Upper lobe of right lung (tissue), 1 donor: ENCODE measurements around the gene GTF3C6. TPM values are rescaled to one million over a fixed set of nuclear protein-coding genes. Genes with fewer than 3 reads are reported as not detected.

Source experiments
- ATAC-seq: fragments of 200-7000 bp; cut with Tn5 transposase; one replicate; pipeline ENCODE4 v1.9.1; 2020; ENCODE audit warnings: mild to moderate bottlenecking, moderate library complexity
- DNase-seq: peaks from one replicate; pipeline ENCODE4 v3.0.0-alpha.2; 2020
- H3K27ac ChIP-seq: fragments of 200-600 bp; one replicate; pipeline ENCODE4 v1.8.0; 2022
- H3K27me3 ChIP-seq: fragments of 200-600 bp; one replicate; pipeline ENCODE4 v1.8.0; 2022; ENCODE audit warnings: mild to moderate bottlenecking
- H3K36me3 ChIP-seq: fragments of 200-600 bp; one replicate; pipeline ENCODE4 v1.8.0; 2022
- H3K4me1 ChIP-seq: fragments of 200-600 bp; one replicate; pipeline ENCODE4 v1.8.0; 2022
- H3K4me3 ChIP-seq: fragments of 200-600 bp; one replicate; pipeline ENCODE4 v1.8.0; 2022; ENCODE audit warnings: mild to moderate bottlenecking
- H3K9me3 ChIP-seq: fragments of 200-600 bp; one replicate; pipeline ENCODE4 v1.8.0; 2022
- intact Hi-C: fragments of 100-400 bp; cut with DNase I; formaldehyde crosslinking; loops from one replicate; pipeline ENCODE4 v1.11.0; 2022
- long read RNA-seq: library from polyadenylated mRNA; unstranded; transcript quantifications from one replicate; pipeline ENCODE4 v2.0.0, GENCODE V29; 2021
- total RNA-seq: library from RNA; stranded (reverse); fragmentation: NEBNext Ultra II Directional; extraction: Animal tissue kit (Norgen Biotek cat#: 25700); gene quantifications from one replicate; pipeline ENCODE4 v1.2.1, GENCODE V29; 2021
- TF ChIP-seq, protein P1 (sequence below): fragments of 200-600 bp; IDR thresholded peaks from one replicate; pipeline ENCODE4 v1.8.0; 2022; ENCODE audit warnings: antibody characterized with exemption
- donor health status: DM: no; HTN: yes; CAD: no; lungs with severe emphysema.

GTF3C6 gene, protein sequence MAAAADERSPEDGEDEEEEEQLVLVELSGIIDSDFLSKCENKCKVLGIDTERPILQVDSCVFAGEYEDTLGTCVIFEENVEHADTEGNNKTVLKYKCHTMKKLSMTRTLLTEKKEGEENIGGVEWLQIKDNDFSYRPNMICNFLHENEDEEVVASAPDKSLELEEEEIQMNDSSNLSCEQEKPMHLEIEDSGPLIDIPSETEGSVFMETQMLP
- total RNA-seq: 47.5 TPM
- long read RNA-seq, transcript GTF3C6-201 (6 exons, 952 nt): major isoform, 27 of 30 reads
- long read RNA-seq, partial matches to known transcripts: 1 of 30 reads
- long read RNA-seq, other reads (novel, unspliced or antisense): 2 of 30 reads

GRCh38 chr6:110958329-110959192 lies at the start of gene GTF3C6:
GTF3C6 (plus strand) TSS chr6:110958706; CDS start chr6:110958770, 64 bp downstream.
- Histone ChIP-seq H3K36me3 (peaks cover 32% of the 10 kb centered on the region), H3K27ac (peak within 1 kb of the TSS; percentile 96), H3K4me3 (peak within 1 kb of the TSS; percentile 93), H3K9me3 (no peaks in the 10 kb centered on the region), H3K27me3 (no peaks in the 10 kb centered on the region), H3K4me1 (peaks cover 8% of the 10 kb centered on the region)
- intact Hi-C loops: no loop called here
- TF ChIP-seq, protein P1, sequence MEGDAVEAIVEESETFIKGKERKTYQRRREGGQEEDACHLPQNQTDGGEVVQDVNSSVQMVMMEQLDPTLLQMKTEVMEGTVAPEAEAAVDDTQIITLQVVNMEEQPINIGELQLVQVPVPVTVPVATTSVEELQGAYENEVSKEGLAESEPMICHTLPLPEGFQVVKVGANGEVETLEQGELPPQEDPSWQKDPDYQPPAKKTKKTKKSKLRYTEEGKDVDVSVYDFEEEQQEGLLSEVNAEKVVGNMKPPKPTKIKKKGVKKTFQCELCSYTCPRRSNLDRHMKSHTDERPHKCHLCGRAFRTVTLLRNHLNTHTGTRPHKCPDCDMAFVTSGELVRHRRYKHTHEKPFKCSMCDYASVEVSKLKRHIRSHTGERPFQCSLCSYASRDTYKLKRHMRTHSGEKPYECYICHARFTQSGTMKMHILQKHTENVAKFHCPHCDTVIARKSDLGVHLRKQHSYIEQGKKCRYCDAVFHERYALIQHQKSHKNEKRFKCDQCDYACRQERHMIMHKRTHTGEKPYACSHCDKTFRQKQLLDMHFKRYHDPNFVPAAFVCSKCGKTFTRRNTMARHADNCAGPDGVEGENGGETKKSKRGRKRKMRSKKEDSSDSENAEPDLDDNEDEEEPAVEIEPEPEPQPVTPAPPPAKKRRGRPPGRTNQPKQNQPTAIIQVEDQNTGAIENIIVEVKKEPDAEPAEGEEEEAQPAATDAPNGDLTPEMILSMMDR: no peak
- ATAC-seq (peak; percentile 99), DNase-seq (peak; percentile 96)

- TF ChIP-seq, protein P1: no peak
- Histone ChIP-seq H3K27me3 (no peaks in the 10 kb centered on the region), H3K36me3 (no peaks in the 10 kb centered on the region), H3K4me3 (no peak overlapping the region), H3K27ac (no peak overlapping the region), H3K9me3 (no peaks in the 10 kb centered on the region), H3K4me1 (no peaks in the 10 kb centered on the region)
- intact Hi-C loops: no loop called here
- DNase-seq (no peak), ATAC-seq (no peak)
These were observed 27.7 kb upstream of the GTF3C6 start for GRCh38 chr6:110930781-110931180.

GRCh38 chr6:110933912-110934311 lies 24.6 kb upstream of the GTF3C6 start:
- H3K9me3 ChIP-seq: no peaks in the 10 kb centered on the region
- H3K27me3 ChIP-seq: no peaks in the 10 kb centered on the region
- TF ChIP-seq, protein P1: no peak
- H3K36me3 ChIP-seq: no peaks in the 10 kb centered on the region
- no peak overlapping the region for H3K27ac ChIP-seq
- no peaks in the 10 kb centered on the region for H3K4me1 ChIP-seq
- intact Hi-C loops: no loop called here
- ATAC-seq (no peak), DNase-seq (no peak)
- no peak overlapping the region for H3K4me3 ChIP-seq

DNA sequence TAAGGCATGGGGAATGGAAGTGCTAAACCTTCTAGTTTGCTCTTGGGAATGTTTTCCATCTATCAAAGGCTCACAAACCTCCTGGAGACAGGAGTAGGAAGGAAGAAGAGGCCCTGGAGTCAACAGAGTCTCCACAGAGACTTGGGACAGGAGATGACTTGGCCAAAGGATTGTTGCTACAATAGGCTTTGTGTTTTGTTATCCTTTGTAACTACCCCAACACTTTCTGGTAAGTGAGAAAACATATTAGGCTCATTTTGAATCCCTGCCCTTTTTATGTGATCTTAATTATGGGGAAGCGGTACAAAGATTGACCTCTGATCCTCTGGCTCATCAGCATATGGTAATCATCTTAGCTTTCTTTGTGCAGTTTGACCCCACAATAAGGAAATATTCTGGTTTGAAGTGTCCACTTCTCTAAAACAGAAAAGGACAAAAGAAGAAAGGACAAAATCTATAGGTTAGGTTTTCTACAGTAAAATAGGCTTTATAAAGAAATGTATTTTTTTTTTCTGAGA lies 24.1 kb upstream of the GTF3C6 start:
- Histone ChIP-seq H3K9me3 (no peaks in the 10 kb centered on the region), H3K36me3 (no peaks in the 10 kb centered on the region), H3K27ac (no peak overlapping the region), H3K4me1 (no peaks in the 10 kb centered on the region), H3K27me3 (no peaks in the 10 kb centered on the region), H3K4me3 (no peak overlapping the region)
- DNase-seq: no peak
- intact Hi-C loops: no loop called here
- TF ChIP-seq, protein P1: no peak
- no peak for ATAC-seq

DNA sequence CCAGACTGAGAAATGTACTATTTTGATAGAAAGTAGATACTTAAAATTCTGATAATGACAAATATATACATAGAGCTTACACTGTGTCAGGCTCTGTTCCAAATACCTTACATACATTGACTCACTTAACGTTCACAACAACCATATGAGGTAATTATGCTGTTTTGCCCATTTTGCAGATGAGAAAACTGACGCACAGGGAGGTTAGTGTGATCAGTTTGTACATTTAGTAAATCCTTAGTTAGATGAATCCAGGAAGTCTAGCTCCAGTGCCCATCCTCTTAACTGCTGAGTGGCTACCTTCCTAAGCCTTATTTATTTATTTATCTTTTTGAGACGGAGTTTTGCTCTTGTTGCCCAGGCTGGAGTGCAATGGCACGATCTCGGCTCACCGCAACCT lies 23.3 kb upstream of the GTF3C6 start:
- DNase-seq: no peak
- Histone ChIP-seq H3K27me3 (no peaks in the 10 kb centered on the region), H3K9me3 (no peaks in the 10 kb centered on the region), H3K36me3 (no peaks in the 10 kb centered on the region), H3K4me1 (no peaks in the 10 kb centered on the region), H3K4me3 (no peak overlapping the region), H3K27ac (no peak overlapping the region)
- ATAC-seq: no peak
- TF ChIP-seq, protein P1: no peak
- intact Hi-C loops: no loop called here
